Caco-2 (cell line): Measurements from ENCODE around the gene HTRA2. TPM values are rescaled to one million over a fixed set of nuclear protein-coding genes. Genes with fewer than 3 reads are reported as not detected.
A peak's percentile ranks its signal among the peaks of the same experiment; 100 is the strongest.

Experiments used
- BruUV-seq: library from RNA; stranded (reverse); fragments of 400-500 nt; replicated peaks from 2 replicates; lab custom pipeline; 2021; lab: Mats Ljungman, UMichigan
- CTCF ChIA-PET: fragments of 300-600 bp; sonication (Branson Sonifier 250); formaldehyde crosslinking; loops from one replicate; lab custom pipeline; 2022; ENCODE audit warnings: antibody characterized with exemption; lab: Charles Lee
- POLR2A ChIA-PET: fragments of 300-600 bp; sonication (Branson Sonifier 250); formaldehyde crosslinking; loops from one replicate; lab custom pipeline; 2022; ENCODE audit warnings: antibody characterized with exemption; lab: Charles Lee
- DNase-seq, 2 experiments: peaks; one replicate each; pipeline versions ENCODE4 v3.0.0 to v3.0.0-alpha.2; 2020 to 2022
- H3K27me3 ChIP-seq: replicated peaks from 2 replicates; pipeline ENCODE4 v1.6.0; 2011; ENCODE audit warnings: low read length; ENCODE audit not compliant: control insufficient read depth, insufficient read depth
- H3K36me3 ChIP-seq: 2 replicates; pipeline ENCODE4 v1.5.1; 2011; ENCODE audit warnings: low read length; ENCODE audit not compliant: control insufficient read depth, insufficient read depth
- H3K4me1 ChIP-seq: fragments of 250-450 bp; sonication (Bioruptor Pico); 2 replicates; pipeline ENCODE4 v1.5.1; 2020; ENCODE audit warnings: mild to moderate bottlenecking
- H3K4me3 ChIP-seq: 2 replicates; pipeline ENCODE4 v1.5.1; 2011; ENCODE audit warnings: low read depth, mild to moderate bottlenecking, control low read depth, low read length
- H3K9me3 ChIP-seq: fragments of 250-450 bp; sonication (Bioruptor Pico); 2 replicates; pipeline ENCODE4 v1.5.1; 2020; ENCODE audit warnings: mild to moderate bottlenecking, moderate library complexity
- H3K27ac Mint-ChIP-seq: one replicate; pipeline ENCODE4 v1.8.0; 2022; ENCODE audit warnings: mixed read lengths; ENCODE audit not compliant: unreplicated experiment
- H3K27me3 Mint-ChIP-seq: one replicate; pipeline ENCODE4 v1.8.0; 2022; ENCODE audit warnings: mixed read lengths; ENCODE audit not compliant: insufficient read depth, unreplicated experiment
- H3K36me3 Mint-ChIP-seq: one replicate; pipeline ENCODE4 v1.8.0; 2022; ENCODE audit warnings: mild to moderate bottlenecking, mixed read lengths; ENCODE audit not compliant: insufficient read depth, unreplicated experiment
- H3K4me1 Mint-ChIP-seq: one replicate; pipeline ENCODE4 v1.8.0; 2022; ENCODE audit warnings: low read depth, mixed read lengths; ENCODE audit not compliant: unreplicated experiment
- H3K4me3 Mint-ChIP-seq: one replicate; pipeline ENCODE4 v1.8.0; 2022; ENCODE audit warnings: mild to moderate bottlenecking, moderate library complexity, mixed read lengths; ENCODE audit not compliant: unreplicated experiment
- H3K9me3 Mint-ChIP-seq: one replicate; pipeline ENCODE4 v1.8.0; 2022; ENCODE audit warnings: mixed read lengths; ENCODE audit not compliant: unreplicated experiment
- CTCF ChIP-seq, 2 experiments: fragments of 200-600 bp in 1 of 2; IDR thresholded peaks; 1 replicate in 1 of 2; 2 replicates in 1 of 2; pipeline versions ENCODE4 v1.5.1 to v1.8.0; 2011 to 2022; ENCODE audit warnings: antibody characterized with exemption in 1 of 2, control low read depth in 1 of 2, inconsistent platforms in 1 of 2, low read depth in 1 of 2, low read length in 1 of 2, mild to moderate bottlenecking in 1 of 2, moderate library complexity in 1 of 2; ENCODE audit not compliant: insufficient read depth in 1 of 2, severe bottlenecking in 1 of 2, unreplicated experiment in 1 of 2
- intact Hi-C: fragments of 100-400 bp; cut with micrococcal nuclease; formaldehyde crosslinking; loops from one replicate; pipeline ENCODE4 v1.10.0; 2022; ENCODE audit not compliant: unreplicated experiment
- total RNA-seq: library from RNA; stranded (reverse); gene quantifications from 2 replicates; pipeline ENCODE4 v1.2.3, GENCODE V29; 2022

Gene HTRA2
- total RNA-seq, 1 experiment from 2014 or later = 27.3 TPM

DNA sequence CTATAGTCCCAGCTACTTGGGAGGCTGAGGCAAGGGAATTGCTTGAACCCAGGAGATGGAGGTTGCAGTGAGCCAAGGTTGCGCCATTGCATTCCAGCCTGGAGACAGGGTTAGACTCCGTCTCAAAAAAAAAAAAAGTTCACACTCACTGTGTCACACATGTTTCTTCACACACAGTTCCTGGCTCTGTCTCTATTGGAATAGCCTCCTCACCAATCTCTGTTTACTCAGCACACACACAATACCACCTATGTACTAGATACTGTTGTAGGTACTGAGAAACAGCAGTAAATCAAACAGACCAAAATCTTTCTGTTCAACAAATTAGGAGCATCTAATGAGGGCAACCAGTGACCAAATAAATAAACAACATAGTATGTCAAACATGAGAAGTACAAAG, 43.6 kb upstream of the HTRA2 start:
- POLR2A ChIA-PET = interaction anchor here (0.7 kb wide), 1 partner anchor 96 kb away, joined by 4 read pairs; no protein-coding TSS in a partner anchor

GRCh38 chr2:74488643-74489481, 40.9 kb upstream of the HTRA2 start:
- peak overlapping the region; percentile 39 for H3K27ac Mint-ChIP-seq
- intact Hi-C loops = loop anchor here (1.0 kb wide), 2 partner anchors 9 to 13 kb away; no protein-coding TSS in a partner anchor
- BruUV-seq = no TSS peak
- H3K4me1 ChIP-seq = peaks cover 37% of the 10 kb centered on the region
- no peaks in the 10 kb centered on the region for H3K9me3 ChIP-seq
- POLR2A ChIA-PET = interaction anchor here (0.7 to 2.0 kb wide), 6 partner anchors 13 to 48 kb away, joined by 4 to 17 read pairs (median 5); partner anchors contain the start of genes INO80B, LBX2 and MRPL53
- H3K36me3 Mint-ChIP-seq = peaks cover 44% of the 10 kb centered on the region
- H3K4me3 Mint-ChIP-seq = peak overlapping the region; percentile 51
- no peaks in the 10 kb centered on the region for H3K27me3 ChIP-seq
- no peak overlapping the region for H3K4me3 ChIP-seq
- H3K27me3 Mint-ChIP-seq = no peaks in the 10 kb centered on the region
- H3K4me1 Mint-ChIP-seq = peaks cover 28% of the 10 kb centered on the region
- DNase-seq = peak; percentile 83 to 86
- H3K9me3 Mint-ChIP-seq = no peaks in the 10 kb centered on the region
- peaks cover 2% of the 10 kb centered on the region; the same call in 1 of the 2 replicates for H3K36me3 ChIP-seq
- CTCF ChIA-PET = interaction anchor here (0.5 to 2.0 kb wide), 5 partner anchors 10 to 48 kb away, joined by 3 to 9 read pairs (median 4); partner anchors contain the start of genes LBX2 and PCGF1
- TF ChIP-seq CTCF (IDR thresholded peaks at IDR 0.05; ENCODE audit: insufficient read depth in 1 of 2, low read depth in 1 of 2, low read length in 1 of 2, severe bottlenecking in 1 of 2, unreplicated experiment in 1 of 2) = peak in 1 of 2 experiments; percentile 14

More for the DNA sequence above, 43.6 kb upstream of the HTRA2 start:
- CTCF ChIA-PET = no interaction called here
- TF ChIP-seq CTCF (IDR thresholded peaks at IDR 0.05; ENCODE audit: insufficient read depth in 1 of 2, low read depth in 1 of 2, low read length in 1 of 2, severe bottlenecking in 1 of 2, unreplicated experiment in 1 of 2) = no peak
- no peaks in the 10 kb centered on the region for H3K27me3 ChIP-seq
- peaks cover 53% of the 10 kb centered on the region for H3K36me3 Mint-ChIP-seq
- BruUV-seq = no TSS peak
- no peak for DNase-seq
- H3K27me3 Mint-ChIP-seq = no peaks in the 10 kb centered on the region
- peaks cover 40% of the 10 kb centered on the region for H3K4me1 ChIP-seq
- no peak overlapping the region for H3K4me3 Mint-ChIP-seq
- H3K36me3 ChIP-seq = peaks cover 2% of the 10 kb centered on the region; the same call in 1 of the 2 replicates
- no peak overlapping the region for H3K27ac Mint-ChIP-seq
- H3K9me3 Mint-ChIP-seq = no peaks in the 10 kb centered on the region
- intact Hi-C loops = no loop called here
- H3K4me1 Mint-ChIP-seq = peaks cover 35% of the 10 kb centered on the region
- H3K4me3 ChIP-seq = no peak overlapping the region
- H3K9me3 ChIP-seq = no peaks in the 10 kb centered on the region

DNA sequence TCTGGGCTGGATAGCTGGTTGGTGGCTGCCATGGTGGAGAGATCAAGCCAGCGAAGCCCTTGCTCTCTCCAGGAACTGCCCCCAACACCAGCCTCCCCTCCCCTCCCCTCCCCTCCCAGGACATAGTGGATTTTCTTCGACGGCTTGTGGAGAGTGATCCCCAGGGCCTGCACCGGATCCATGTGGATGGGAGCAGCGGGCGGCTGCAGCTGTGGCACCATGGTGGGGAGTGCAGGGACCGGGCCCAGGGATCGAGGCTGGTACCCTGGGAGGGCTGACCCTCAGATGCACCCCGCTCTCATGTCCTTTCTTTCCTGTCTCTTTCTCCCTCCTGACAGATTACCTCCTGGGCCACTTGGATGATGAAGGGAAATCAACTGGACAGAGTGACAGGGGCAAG, 39.8 kb upstream of the HTRA2 start:
- H3K9me3 Mint-ChIP-seq = no peaks in the 10 kb centered on the region
- H3K27me3 Mint-ChIP-seq = no peaks in the 10 kb centered on the region
- Histone ChIP-seq H3K9me3 (no peaks in the 10 kb centered on the region), H3K27me3 (no peaks in the 10 kb centered on the region), H3K4me1 (peaks cover 37% of the 10 kb centered on the region), H3K36me3 (peaks cover 2% of the 10 kb centered on the region; the same call in 1 of the 2 replicates), H3K4me3 (no peak overlapping the region)
- no peak overlapping the region for H3K4me3 Mint-ChIP-seq
- CTCF ChIA-PET = interaction anchor here (1.1 to 2.0 kb wide), 4 partner anchors 9 to 49 kb away, joined by 3 to 9 read pairs (median 5); partner anchors contain the start of genes LBX2 and PCGF1
- no TSS peak for BruUV-seq
- DNase-seq = no peak
- peak overlapping the region; percentile 39 for H3K27ac Mint-ChIP-seq
- H3K4me1 Mint-ChIP-seq = peaks cover 22% of the 10 kb centered on the region
- POLR2A ChIA-PET = interaction anchor here (0.7 to 2.0 kb wide), 4 partner anchors 12 to 89 kb away, joined by 3 to 17 read pairs (median 6); partner anchors contain the start of genes LBX2 and MRPL53
- intact Hi-C loops = loop anchor here (1.0 kb wide), 2 partner anchors 8 to 12 kb away; no protein-coding TSS in a partner anchor
- no peak for TF ChIP-seq CTCF (IDR thresholded peaks at IDR 0.05; ENCODE audit: insufficient read depth in 1 of 2, low read depth in 1 of 2, low read length in 1 of 2, severe bottlenecking in 1 of 2, unreplicated experiment in 1 of 2)
- peaks cover 41% of the 10 kb centered on the region for H3K36me3 Mint-ChIP-seq
